ENCODE measurements around the gene MAD1L1.

- no peak for TF ChIP-seq CTCF (IDR thresholded peaks at IDR 0.05)
- TF ChIP-seq TEAD1 (CRISPR knock-in tag; IDR thresholded peaks at IDR 0.05) = no peak
- no peak for TF ChIP-seq CREB1 (CRISPR knock-in tag; IDR thresholded peaks at IDR 0.05)
- TF ChIP-seq JAZF1 (CRISPR knock-in tag; IDR thresholded peaks at IDR 0.05) = no peak
- TF ChIP-seq MAX (CRISPR knock-in tag; IDR thresholded peaks at IDR 0.05) = no peak
- TF ChIP-seq TCF7 (CRISPR knock-in tag; IDR thresholded peaks at IDR 0.05; ENCODE audit: low read depth) = no peak
Measured at GRCh38 chr7:2140216-2141020, 92.3 kb downstream of the MAD1L1 start.
